ENCODE results near the gene TNFRSF1A.

TNFRSF1A gene

DNA sequence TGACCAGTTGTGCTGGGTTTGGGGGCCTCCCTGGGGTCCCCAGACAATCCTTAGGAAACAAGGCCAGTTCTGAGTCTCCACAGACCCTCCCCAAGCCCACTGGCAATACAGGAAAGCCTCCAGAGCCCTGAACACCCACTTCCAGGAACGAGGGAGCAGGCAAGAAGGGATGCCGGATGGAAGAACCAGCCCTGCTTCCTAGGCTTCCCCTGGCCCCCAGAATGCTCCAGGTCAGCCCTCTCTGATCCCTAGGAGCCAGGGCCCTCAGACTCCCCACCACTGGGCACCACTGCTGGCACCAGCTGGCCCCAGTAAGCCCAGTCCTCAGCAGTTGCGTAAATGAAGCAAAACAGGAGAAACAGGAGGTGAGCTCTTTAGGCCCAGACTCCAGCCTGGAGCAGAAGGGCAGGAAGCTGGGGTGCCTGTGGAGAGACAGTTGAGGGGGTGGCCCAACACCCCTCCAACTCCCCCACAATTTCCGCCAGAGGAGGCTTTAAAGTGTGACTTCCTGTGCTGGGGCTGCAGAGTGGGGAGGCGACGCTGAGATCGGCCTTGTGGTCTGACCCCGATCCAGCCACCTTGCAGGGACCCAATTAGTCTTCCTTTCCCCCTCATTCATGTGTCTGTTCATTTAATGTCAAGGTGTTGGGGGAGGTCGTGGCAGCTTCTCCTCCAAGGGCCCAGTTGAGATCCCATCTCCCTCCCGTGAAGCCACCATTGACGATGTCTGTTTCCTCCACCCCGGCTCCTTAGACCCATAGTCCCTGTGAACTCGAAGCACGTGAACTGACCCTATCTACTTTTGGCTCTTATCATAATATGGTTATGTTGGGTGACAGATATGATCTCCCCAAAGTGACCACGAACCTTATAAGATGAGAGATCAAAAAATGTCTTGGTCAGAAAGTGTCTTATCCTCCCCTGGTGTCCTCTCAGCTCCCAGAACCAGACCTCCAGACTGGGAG lies 4.7 kb downstream of the TNFRSF1A start:
- DNase-seq (ENCODE audit: low spot score): no peak

DNA sequence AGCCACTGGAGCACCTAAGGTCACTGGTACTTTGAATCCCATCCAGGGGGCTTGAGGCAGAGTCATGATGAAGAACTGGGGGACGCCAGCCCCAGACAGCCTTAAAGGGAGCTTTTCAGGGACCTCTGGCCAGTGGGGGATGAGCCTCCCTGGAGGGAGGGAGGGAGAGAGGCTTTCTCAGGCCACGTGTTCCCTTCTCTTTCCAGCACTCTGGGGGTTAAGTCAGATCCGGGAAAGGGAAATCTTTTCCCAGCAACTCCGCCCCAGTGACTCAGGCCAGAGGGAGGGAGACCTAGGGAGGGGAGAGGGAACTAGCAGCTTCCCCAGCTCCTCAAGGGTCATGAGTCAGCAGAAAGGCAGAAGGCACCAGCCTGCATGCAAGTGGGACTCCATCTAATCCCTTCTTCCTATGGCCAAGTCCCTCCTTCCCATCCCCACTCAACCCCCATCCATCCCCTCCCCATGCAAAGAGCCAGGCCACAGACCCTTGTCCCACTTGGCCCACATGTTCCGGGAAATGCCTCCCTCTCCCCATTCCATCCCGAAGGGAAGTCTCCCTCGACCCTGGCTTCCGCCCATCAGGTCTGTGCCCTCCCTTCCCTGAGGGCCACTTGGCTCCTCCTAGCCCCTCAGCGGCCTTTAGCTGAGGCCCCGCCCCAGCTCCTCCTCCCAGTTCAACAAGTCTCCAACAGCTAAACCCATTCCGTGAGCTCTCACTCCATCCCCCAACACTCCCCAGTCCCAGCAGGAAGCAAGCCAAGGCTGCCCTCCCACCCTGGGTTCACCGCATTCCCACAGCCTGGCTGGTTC lies 5.6 kb downstream of the TNFRSF1A start:
- peak; percentile 90 for DNase-seq (ENCODE audit: low spot score)

DNA sequence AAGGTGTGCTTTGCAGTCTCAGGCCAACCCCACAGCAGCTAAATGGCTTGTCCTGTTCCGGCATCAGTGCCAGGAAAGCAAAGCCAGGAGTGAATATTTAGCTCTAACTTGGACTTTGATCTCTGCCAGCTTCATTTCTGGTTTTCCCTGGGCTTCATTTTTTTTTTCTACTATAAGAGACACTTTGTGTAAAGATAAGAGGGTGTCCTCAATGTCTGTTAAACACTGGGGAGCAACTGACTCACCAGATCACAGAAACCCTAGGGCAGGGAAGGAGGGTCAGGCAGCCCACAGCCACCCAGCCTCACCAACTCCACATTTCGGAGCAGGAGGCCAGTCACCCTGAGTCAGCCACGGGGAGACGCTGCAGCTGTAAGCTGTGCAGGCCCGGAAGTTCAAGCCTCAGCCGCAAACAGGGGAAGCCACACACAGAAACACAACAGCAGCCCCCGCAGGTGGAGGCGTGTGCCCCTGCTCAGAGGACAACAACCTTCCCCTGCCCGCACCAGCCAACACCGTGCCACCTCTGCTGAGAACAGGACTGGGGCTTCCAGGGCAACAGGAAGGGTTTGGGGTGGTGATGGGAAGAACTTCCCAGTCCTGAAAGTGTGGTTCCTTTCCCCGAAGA lies 6.3 kb downstream of the TNFRSF1A start:
- DNase-seq (ENCODE audit: low spot score): no peak

DNA sequence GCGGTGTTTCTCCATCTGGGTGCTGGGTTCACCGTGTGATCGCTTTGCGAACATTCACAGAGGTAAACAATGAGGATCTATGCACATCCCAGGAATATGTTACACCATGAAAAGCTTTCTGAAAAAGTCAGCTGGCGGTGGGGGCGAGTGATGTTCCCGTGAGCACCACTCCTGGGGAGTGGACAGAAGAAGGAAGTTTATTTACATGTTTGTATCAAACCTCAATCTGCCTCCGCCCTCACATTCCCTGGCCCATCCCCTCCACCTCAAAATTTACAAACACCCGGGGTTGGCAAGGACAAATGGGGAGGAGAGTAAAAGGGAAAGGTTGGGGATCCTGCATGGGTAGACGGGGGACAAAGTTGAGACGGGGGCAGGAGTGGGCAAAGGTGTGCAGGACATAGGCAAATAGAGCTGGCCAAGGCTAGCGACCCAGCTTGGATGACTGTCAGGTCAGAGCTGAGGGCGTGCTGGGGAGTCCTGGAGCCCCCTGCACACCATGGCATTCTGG lies 6.9 kb downstream of the TNFRSF1A start:
- DNase-seq (ENCODE audit: low spot score): no peak

DNA sequence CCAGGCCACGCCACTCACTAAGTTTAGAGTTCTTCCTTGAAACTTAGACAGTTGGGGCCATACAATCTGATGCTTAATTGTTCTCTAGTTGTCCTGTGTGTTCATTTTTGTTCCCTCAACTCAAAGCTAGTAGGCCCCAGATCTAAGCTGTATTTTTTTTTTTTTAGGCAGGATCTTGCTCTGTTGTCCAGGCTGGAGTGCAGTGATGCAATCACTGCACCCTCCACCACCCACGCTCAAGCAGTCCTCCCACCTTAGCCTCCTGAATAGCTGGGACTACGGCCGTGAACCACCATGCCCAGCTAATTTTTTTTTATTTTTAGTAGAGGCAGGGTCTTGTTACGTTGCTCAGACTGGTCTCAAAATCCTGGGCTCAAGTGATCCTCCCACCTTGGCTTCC lies 7.5 kb downstream of the TNFRSF1A start:
- no peak for DNase-seq (ENCODE audit: low spot score)

DNA sequence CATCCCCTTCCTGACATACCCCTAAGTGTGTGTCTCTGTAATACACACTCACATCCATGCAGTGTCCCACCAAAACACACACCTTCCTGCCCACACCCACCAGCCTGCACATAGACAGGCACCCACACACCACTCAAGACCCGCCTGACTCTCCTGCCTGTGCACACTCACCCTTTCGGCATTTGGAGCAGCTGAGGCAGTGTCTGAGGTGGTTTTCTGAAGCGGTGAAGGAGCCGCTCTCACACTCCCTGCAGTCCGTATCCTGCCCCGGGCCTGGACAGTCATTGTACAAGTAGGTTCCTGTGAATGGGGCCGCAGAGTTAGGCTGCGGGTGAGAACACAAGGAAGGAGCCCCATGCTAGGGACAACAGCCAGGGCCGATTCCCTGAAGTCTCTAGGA lies 8.3 kb downstream of the TNFRSF1A start:
- no peak for DNase-seq (ENCODE audit: low spot score)

DNA sequence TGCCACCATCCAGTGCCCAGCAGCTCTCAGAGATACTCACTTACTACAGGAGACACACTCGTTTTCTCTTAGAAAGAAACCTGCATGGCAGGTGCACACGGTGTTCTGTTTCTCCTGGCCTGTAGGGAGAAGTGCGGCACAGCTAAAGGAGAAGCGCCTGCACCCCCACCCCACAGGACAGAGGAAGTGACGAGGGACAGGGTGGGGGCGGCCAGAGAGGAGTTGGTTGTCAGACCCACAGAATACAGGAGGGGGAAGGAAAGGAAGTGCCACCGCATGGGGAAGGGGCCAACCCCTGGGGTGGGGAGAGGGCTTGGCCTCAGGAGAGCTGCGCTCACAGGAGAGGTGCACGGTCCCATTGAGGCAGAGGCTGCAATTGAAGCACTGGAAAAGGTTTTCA lies 8.8 kb downstream of the TNFRSF1A start:
- no peak for DNase-seq (ENCODE audit: low spot score)

DNA sequence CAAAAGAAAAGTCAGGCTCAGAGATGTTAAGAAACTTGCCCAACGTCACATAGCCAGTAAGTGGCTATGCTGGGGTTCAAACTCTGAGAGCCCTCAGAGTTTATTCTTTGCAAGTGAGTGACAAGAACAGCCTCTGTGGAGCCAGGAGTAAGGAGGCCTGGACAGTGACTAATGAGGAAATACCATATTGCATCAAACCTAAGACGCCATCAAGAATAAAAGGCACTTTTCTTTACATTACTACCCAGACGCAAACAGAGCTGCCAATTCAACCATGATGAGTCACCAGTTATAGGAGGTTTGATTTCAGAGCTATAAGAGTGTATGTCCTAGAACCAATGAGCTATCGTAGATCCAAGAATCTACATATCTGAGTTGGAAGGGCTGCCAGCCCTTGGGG lies 9.4 kb downstream of the TNFRSF1A start:
- DNase-seq (ENCODE audit: low spot score): no peak

DNA sequence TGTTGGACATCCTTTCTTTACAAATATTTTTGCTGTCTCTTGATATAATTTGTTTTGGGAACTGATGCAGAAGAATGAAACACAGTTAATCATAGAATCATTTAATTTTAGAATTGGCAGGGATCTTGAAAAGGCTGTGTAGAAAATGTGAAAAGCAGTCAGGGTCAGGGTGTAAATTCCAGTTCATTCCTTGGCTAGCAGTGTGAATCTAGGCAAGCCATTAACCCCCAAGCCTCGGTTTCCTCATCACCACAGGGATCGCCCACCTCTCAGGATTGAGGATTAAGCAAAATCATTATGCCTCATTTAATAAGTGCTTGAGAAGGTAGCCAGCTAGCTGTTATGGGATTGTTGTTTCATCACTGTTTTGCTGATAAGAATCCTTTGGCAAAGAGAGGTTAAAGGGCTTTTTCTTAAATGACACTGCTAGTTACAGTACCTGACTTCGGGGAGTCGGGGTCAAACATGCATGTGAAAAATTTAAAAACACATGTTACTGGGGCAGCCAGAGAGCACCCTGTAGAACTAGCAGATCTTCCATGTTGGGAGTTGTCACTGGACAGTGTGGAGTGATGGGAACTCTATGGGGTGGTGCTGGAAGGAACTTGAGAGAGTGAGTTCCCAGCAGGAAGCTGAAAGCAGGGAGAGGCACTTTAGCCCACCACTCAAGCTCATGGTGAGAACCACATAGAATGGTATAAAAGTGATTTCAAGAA lies 10.7 kb downstream of the TNFRSF1A start:
- DNase-seq (ENCODE audit: low spot score): no peak

DNA sequence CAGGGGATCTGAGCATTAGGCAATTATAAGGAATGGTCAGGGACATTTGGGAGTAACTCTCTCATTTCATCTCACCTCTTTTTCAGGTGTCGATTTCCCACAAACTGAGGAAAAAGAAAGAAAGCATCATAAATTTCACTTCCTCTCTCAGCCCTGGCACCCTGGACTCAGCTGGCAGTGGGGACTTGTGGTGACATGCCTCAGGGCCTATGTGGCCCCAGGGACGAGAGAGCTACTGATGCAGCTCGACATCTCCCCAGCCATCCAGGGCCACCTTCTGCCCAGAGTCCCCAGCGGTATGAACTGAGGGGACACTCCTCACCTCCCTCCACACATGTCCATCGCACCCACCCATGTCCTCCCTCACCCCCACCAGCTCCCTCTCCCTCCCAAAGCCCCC lies 11.7 kb downstream of the TNFRSF1A start:
- DNase-seq (ENCODE audit: low spot score): no peak

DNA sequence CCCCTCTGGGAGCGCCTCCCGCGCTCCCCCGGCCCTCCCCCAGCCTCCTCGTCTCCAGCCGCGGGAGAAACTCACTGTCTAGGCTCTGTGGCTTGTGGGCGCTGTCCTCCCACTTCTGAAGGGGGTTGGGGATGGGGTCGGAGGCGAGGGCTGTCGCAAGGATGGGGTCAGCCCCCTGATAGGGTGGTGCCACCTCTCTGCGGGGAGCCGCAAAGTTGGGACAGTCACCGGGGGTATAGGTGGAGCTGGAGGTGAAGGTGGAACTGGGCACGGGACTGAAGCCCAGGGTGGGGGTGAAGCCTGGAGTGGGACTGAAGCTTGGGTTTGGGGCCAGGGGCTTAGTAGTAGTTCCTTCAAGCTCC lies 12.2 kb downstream of the TNFRSF1A start:
- DNase-seq (ENCODE audit: low spot score): no peak

DNA sequence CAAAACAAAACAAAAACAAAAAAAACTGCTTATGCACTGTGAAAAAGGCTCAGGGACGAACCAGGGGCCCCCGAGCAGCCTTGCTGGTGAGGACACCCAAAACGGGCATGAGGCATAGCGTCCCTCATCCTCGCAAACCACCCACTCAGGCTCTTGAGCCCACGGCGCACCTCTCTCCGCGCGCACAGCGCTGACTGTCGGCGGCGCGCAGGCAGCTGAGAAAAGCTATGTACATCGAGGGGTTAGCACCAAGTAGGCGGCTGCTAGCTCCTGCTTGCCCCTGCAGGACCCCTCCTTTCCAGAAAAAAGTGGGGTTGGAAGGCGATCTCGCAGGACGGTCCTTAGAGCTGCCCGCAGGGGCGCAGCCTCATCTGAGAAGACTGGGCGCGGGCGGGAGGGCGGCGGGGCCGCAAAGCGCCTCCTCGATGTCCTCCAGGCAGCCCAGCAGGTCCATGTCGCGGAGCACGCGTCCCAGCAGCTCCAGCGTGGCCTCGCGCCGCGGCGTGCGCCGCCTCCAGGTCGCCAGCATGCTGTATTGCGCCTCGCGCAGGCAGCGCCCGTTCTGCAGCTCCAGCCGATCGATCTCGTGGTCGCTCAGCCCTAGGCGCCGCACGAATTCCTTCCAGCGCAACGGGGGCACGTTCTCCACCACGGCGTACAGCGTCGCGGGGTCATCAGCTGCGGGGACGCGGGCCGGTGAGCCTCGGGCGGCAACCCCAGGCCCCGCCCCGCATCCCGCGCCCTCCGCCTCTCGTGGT lies 12.8 kb downstream of the TNFRSF1A start:
- DNase-seq (ENCODE audit: low spot score): no peak

DNA sequence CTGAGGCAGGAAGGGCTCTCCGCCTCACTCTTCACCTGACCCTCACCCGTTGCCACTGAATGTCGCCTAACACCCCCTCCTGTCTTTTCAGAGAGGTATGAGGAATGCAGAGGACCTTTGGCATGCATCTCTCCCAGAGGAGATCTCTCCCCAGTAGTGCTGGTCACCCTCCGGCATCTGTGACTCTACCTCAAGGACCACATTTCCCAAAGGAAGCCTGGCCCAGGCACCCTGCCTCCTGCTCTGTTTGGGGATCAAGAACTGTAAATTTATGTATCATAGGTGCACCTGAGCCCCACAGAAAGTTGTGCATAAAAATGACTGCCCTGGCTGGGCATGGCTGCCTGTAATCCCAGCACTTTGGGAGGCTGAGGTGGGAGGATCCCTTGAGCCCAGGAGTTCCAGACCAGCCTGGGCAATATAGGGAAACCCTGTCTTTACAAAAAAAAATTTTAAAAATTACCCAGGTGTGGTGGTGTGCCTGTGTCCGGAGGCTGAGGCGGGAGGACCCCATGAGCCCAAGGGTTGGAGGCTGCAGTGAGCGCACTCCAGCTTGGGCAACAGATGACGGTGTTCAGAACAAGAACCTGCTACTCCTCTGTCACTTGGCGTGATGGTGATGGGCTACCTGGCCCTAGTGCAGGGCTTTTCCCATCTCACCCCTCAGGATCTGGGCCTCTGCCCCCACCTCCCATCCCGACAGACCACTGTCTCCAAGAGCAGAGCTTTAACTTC lies 13.7 kb downstream of the TNFRSF1A start:
- DNase-seq (ENCODE audit: low spot score): no peak

DNA sequence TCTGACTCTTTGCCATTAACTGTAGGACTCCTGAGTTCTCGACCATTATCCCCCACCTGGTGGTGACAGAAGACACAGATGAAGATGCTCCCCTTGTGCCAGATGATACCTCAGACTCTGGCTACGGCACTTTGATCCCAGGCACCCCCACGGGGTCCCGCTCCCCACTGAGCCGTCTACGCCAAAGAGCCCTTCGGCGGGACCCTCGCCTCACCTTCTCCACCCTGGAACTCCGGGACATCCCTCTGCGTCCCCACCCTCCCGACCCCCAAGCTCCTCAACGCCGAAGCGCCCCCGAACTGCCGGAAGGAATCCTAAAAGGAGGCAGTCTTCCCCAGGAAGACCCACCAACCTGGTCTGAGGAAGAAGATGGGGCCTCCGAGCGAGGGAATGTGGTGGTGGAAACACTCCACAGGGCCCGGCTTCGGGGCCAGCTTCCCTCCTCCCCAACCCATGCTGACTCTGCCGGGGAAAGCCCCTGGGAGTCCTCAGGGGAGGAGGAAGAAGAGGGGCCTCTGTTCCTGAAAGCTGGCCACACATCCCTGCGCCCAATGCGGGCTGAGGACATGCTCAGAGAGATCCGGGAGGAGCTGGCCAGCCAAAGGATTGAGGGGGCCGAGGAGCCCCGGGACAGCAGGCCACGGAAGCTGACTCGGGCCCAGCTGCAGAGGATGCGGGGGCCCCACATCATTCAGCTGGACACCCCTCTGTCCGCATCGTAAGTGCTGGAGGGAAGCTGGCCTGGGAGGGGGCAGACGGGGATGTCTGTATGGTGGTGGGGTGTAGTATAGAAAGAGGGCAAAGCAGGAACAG lies 14.4 kb downstream of the TNFRSF1A start:
- DNase-seq (ENCODE audit: low spot score): no peak

DNA sequence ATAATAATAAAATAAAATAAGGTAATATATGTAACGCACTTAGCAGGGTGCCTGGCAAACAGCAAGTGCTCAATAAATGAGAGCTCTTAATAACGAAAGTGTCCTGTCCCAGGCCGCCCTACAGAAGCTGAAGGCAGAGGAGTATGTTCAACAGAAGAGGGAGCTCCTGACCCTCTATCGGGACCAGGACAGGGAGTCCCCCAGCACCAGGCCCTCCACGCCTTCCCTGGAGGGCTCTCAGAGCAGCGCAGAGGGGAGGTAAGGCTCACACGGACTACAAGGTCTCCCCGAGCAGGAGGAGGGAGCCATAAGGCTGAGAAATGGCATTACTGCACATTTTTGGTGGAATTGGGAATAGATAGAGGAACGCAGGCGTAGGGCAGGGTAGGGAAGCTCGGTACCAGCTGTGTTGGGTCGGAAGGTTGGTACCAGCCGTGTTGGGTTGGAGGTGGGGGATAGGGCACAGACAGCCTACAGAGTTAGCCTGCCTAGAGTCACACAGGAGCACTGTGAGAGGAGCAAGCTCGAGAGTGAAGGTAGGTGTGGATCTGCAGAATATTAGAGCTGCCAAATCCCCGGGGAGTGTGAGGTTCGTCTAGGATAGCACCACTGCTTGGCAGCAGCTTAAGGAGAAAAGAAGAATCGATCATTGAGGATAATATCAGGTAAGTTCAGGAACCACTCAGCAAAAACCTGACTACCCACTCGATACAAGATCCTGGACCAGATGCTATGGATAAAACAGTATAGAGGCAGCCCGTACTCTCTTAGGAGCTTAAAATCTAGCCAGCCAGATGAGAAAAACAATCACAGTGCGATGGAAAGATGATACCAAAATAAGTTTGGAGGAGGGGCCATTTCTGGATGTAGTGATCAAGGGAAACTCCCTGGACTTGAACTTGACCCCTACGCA lies 15.3 kb downstream of the TNFRSF1A start:
- DNase-seq (ENCODE audit: low spot score): peak; percentile 80

DNA sequence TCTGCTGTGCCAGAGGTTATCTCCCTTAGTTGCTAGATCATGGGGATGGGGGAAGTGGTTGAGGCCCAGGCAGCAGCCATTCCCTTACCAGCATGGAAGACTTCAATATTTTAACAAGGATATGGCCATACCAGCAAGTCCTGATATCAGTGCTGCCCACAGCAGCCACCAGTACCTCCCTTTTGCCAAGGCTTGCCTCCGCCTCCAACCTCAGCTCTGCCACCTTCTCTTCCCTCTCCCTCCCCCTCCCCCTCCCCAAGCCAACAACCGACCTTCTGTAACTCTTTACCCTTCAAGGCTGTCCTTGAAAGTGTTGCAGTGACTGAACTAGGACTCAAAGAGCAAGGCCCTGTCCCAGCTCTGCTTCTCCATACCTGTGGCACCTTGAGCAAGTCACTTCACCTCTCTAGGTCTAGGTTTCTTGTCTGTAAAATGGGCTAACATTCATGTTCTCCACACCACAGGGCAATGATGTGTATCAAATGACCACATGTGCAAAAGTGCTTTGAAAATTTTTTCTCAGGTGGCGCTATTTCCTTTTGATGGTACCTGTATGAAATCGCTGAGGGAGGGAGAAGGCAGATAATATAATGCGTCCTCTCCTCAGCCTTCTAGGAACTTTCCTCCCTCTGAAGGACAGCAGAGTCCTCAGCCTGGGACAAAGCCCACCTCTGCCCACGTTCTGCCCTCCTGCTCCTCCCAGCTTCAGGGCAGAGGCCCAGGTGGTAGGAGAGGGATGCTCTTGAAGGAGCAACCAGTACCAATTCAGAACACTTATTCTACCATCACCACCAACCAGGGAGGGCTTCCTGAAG lies 16.7 kb downstream of the TNFRSF1A start:
- DNase-seq (ENCODE audit: low spot score): no peak

DNA sequence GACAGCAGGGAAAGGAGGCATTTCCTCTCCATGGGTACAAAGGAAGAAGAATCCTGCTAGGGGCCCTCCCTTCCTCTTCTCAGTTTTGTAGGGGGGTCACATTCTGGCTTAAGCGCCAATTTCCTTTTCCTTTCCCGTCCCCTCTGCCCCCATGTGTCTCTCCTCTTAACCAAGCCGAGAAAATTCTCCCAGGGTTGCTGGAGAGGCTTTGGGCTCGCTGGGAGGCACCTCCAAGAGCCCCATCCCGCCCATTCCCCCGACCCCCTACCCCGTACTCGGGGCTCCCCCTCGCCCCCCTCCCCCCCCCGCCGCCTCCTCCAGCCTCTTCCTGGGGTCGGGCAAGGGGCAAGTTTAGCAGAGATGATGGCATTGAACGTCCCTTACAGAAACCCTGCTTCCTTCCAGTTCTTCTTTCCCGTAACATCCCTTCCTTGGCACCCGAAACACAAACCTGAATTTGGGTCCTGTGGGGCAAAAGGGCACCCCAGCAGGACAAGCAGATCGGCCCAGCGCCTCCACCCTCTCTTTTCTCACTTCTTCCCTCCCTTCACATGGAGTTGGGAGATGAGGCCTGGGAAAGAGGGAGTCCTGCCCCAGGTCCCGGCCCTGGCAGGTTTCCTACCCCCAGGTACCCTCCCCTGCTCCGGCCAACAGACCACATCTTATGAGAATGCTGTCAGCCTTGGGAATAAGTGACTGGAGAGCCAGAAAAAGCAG lies 17.7 kb downstream of the TNFRSF1A start:
- DNase-seq (ENCODE audit: low spot score): no peak

All from cerebellar cortex (tissue), 1 donor.